Heart left ventricle (tissue), 13 donors: ENCODE data around the gene CELF2.

ENCODE experiments used
- CTCF ChIP-seq, 12 donors: fragments of 200-600 bp; sonication (generic) in 4 of 12; IDR thresholded peaks; one replicate each; pipeline versions ENCODE4 v1.5.0 to v1.8.0; 2018 to 2022; ENCODE audit warnings: antibody characterized with exemption in 12 of 12, mild to moderate bottlenecking in 5 of 12
- POLR2A ChIP-seq, 2 donors: fragments of 450-650 bp; IDR thresholded peaks; one replicate each; pipeline ENCODE4 v1.6.1; 2017; ENCODE audit warnings: antibody characterized with exemption in 2 of 2, mild to moderate bottlenecking in 2 of 2, moderate library complexity in 2 of 2
- donor health status: ischemic (EF 13 %, LVEDD 7.1; RV severe dilation, severe dysfunction).
- donor health status: DM: no; HTN: yes; CAD: no.
- donor health status: DM: no; HTN: no; CAD: no.
- donor health status: ischemic (EF 25% LVEDD 6.9; RV normal size, moderate dysfunction).
- donor health status: ischemic (EF 25% LVEDD 5.7; RV mildly dilated, moderate dysfunction).
- donor health status: ischemic (EF 35%, LVEDD 5.7; RV mildly dilated, moderate dysfunction).
- donor health status: nonischemic (EF 11% LVEDD 7.7; RV severe dilation, severe dysfunction).
- donor health status: DM: yes; HTN: yes; CAD: no.
- donor health status: PGD.
- donor health status: ischemic (EF 29% LVEDD 5.4; RV normal size, mild dysfunction).
- donor health status: nonischemic (EF 23%, LVEDD 6.1; RV moderate dilation, normal function).

DNA sequence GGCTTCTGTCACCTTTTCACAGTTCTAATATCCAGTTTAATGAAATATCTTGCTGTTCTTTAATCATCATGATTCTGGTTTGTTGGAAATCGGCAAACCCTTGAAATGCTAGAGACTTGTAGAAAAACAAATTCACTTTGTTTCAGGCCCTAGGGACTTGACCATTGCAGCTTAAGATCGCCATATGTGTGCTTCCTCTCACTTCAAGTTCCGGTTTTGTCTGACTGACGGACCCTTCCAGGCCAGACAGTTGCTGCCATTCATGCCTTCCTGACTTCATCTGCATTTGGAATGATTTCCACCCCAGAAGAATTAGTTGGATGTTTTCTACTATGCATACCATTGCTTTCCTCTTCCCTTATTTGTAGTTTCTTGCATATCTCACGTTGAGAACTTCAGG is 125.6 kb downstream of the CELF2 start:
- TF ChIP-seq CTCF (IDR thresholded peaks at IDR 0.05): no peak
- no peak for TF ChIP-seq POLR2A (IDR thresholded peaks at IDR 0.05)
